ENCODE measurements around the gene IFNA14.

- TF ChIP-seq, protein P1, sequence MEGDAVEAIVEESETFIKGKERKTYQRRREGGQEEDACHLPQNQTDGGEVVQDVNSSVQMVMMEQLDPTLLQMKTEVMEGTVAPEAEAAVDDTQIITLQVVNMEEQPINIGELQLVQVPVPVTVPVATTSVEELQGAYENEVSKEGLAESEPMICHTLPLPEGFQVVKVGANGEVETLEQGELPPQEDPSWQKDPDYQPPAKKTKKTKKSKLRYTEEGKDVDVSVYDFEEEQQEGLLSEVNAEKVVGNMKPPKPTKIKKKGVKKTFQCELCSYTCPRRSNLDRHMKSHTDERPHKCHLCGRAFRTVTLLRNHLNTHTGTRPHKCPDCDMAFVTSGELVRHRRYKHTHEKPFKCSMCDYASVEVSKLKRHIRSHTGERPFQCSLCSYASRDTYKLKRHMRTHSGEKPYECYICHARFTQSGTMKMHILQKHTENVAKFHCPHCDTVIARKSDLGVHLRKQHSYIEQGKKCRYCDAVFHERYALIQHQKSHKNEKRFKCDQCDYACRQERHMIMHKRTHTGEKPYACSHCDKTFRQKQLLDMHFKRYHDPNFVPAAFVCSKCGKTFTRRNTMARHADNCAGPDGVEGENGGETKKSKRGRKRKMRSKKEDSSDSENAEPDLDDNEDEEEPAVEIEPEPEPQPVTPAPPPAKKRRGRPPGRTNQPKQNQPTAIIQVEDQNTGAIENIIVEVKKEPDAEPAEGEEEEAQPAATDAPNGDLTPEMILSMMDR (IDR thresholded peaks at IDR 0.05 in 4 of 5, conservative IDR thresholded peaks at IDR 0.05 in 1 of 5) = no peak
- TF ChIP-seq POLR2A (IDR thresholded peaks at IDR 0.05) = no peak
These were observed 6.5 kb downstream of the IFNA14 start for GRCh38 chr9:21233258-21233657.

All from gastrocnemius medialis (tissue), 4 donors.